ENCODE data around the gene DDR1.
"Not testable (repeated sequence)": the region's sequence is repeated elsewhere in the genome, so short reads cannot be mapped to it uniquely, and the experiment has no call there.

DDR1 gene

DNA sequence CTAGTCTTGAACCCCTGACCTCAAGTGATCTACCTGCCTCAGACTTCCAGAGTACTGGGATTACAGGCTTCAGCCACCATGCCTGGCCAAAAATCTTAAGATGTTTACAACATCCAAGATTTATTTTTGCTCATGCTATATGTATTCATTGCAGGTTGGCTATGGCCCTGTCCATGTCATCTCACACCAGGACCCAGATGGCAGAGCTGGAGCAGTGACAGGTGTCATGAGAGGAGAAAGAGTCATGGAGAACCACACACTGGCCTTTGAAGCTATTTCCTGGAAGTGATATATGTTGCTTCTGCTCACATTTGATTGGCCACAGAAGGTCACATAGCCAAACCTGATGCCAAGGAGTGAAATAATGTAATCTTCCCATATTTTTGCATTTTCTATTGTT is 13.8 kb upstream of the DDR1 start:
- Histone ChIP-seq H3K27ac (no peak overlapping the region), H3K4me3 (no peak overlapping the region)
- no peak for TF ChIP-seq CTCF (IDR thresholded peaks at IDR 0.05)
- no peak for DNase-seq (ENCODE audit: low spot score)

DNA sequence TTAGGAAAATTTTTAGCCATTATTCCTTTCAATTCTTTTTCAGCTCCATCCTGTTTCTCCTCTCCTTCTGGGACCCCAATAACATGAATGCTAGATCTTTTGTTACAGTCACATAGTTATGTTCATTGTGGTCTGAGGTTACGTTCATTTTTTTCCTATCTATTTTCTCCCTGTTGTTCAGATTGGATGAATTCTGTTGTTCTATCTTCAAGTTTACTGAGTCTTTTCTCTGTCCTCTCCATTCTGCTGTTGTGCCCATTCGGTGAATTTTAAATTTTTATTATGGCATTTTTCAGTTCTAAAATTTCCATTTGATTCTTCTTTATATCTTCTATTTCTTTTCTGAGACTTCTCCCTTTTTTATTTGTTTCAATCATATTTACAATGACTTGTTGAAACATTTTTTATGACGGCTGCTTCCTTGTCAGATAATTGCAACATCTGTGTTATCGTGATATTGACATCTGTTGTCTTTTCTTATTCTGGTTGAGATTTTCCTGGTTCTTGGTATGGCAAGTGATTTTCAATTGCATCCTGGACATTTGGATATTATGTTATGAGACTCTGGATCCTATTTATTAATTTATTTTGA is 12.6 kb upstream of the DDR1 start:
- TF ChIP-seq CTCF (IDR thresholded peaks at IDR 0.05): no peak
- no peak for DNase-seq (ENCODE audit: low spot score)
- H3K27ac ChIP-seq: no peak overlapping the region
- H3K4me3 ChIP-seq: no peak overlapping the region

- no peak for DNase-seq (ENCODE audit: low spot score)
- no peak overlapping the region for H3K27ac ChIP-seq
- no peak for TF ChIP-seq CTCF (IDR thresholded peaks at IDR 0.05)
- no peak overlapping the region for H3K4me3 ChIP-seq
These were observed 11.1 kb upstream of the DDR1 start for GRCh38 chr6:30873137-30873640.

- not testable (repeated sequence) for H3K4me3 ChIP-seq; H3K27ac ChIP-seq; DNase-seq (ENCODE audit: low spot score)
These were observed 10.5 kb upstream of the DDR1 start for GRCh38 chr6:30873795-30874194.

DNA sequence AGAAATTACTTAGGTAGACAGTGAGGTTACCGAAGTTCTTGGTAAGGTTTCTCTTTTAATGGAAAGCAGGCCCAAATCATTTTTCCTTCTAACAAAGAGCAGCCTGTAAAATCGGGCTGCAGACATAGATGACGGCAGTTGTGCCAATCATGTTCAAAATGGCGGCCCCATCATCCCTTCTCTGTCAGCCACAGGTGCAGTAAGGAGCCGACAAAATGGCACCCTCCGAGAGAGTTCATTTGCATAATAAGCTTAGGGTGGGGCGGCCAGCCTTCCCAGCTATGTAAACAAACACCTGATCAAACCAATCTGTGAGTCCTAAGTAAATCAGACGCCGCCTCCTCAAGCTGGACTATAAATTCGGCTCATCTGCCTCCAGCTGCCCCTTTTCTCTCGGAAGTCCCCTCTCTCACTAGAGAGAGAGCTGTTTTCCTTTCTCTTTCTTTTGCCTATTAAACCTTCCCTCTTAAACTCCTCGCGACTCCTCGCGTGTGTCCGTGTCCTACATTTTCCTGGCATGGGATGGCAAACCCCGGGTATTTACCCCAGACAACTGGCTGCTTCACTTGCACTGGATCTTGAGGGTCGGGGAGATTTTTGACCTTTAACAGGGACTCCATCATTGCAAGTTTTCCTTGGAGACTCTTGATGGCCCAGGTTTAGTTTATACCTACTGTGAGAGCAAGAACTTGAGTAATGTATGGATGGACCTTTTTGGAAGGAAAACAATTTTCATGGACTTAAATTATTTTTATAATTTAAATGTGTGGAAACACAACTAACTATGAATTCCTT is 8.9 kb upstream of the DDR1 start:
- DNase-seq (ENCODE audit: low spot score): peak; percentile 60
- TF ChIP-seq CTCF (IDR thresholded peaks at IDR 0.05): no peak
- Histone ChIP-seq H3K4me3 (no peak overlapping the region), H3K27ac (no peak overlapping the region)

DNA sequence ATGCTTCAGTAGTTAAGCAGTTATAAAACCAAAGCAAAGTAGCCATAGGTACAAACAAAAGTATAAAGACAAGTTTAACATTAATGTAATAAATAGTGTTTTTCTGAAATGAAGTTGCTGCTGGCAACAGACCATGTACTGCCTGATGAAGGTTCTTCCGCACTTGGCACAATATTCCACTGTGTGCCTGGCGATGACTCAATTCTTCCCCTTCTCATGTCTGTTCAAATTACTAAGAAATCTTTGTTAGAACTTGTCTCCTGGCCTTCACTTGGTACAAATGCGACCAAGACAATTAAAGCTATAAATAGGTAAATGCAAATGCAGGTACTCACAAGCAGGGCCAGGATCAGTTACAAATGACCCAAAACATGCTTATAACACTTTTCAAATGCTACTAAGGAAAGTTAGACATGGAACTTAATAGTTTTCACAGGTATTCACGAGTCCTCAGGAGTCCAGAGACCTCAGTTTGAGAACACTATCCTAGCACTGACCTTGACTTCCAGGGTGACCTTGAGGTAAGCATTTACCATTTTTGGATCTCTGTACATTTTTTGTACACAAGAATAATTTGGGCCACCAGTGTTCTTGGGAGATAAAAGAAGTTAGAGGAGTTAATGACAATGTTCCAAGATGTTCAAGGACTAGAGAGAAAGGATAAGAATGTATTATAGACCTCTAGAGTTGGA is 8.1 kb upstream of the DDR1 start:
- no peak for DNase-seq (ENCODE audit: low spot score)
- Histone ChIP-seq H3K27ac (peak overlapping the region; percentile 54 to 84), H3K4me3 (no peak overlapping the region)
- no peak for TF ChIP-seq CTCF (IDR thresholded peaks at IDR 0.05)

DNA sequence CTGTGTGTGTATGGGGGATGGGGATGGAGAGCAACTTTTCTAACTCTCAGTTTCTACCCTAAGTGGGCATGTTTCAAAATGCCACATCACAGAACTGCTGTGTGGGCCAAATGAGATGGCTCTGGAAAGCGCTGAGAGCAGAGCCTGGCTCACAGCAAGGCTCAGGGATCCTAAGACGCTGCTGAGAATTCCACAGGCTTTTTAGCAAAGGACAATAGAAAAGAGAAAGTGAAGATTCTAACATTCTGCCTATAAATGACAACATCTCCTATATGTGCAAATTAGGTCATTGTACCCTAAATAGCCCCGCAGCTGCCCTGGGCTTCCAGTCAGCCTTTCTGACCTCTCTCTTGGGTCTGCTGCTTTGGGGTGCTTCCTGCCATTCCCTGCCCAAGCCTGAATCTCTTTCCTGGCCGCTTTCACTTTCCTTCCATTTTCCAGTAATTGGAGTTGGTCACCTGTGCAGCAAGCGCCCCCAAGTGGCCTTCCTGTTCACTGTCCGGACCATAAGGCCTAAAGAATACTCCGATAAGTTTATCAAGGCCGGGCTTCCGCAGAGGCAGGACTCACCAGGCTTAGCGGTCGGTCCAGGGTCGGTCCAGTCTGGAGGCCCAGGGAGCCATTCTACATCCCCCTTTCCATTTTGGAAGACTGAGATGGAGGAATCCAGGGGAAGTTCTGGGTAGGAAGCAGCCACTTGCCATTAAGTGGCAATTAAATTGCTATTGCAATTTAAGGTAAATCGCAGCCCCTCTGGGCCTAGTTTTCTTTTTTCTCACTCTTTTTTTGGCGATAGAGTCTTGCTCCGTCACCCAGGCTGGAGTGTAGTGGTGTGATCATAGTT is 6.7 kb upstream of the DDR1 start:
- Histone ChIP-seq H3K4me3 (peak overlapping the region; percentile 60), H3K27ac (peak overlapping the region; percentile 78 to 84)
- TF ChIP-seq CTCF (IDR thresholded peaks at IDR 0.05): peak; percentile 74
- peak; percentile 92 for DNase-seq (ENCODE audit: low spot score)
